Prostate gland (tissue), 2 donors: ENCODE data around the gene TTBK2. TPM values are rescaled to one million over a fixed set of nuclear protein-coding genes. Genes with fewer than 3 reads are reported as not detected.

ENCODE experiments used
- DNase-seq: peaks from one replicate; pipeline ENCODE4 v3.0.0-alpha.2; 2019; ENCODE audit warnings: low spot score
- H3K27ac ChIP-seq, 2 donors: fragments of 200-600 bp; sonication (generic); 2 replicates each; pipeline ENCODE4 v1.5.1; 2017 to 2019
- H3K27me3 ChIP-seq: fragments of 200-600 bp; sonication (generic); replicated peaks from 2 replicates; pipeline ENCODE4 v1.5.1; 2019; ENCODE audit not compliant: insufficient read depth
- H3K36me3 ChIP-seq, 2 donors: fragments of 200-600 bp; sonication (generic); 1 replicate in 1 of 2; 2 replicates in 1 of 2; pipeline versions ENCODE4 v1.5.1 to v1.8.1; 2017 to 2019
- H3K4me1 ChIP-seq: fragments of 200-600 bp; sonication (generic); replicated peaks from 2 replicates; pipeline ENCODE4 v1.5.1; 2019
- H3K4me3 ChIP-seq, 2 donors: fragments of 200-600 bp; sonication (generic); 2 replicates each; pipeline ENCODE4 v1.5.1; 2017 to 2019
- H3K9me3 ChIP-seq: fragments of 200-600 bp; sonication (generic); 2 replicates; pipeline ENCODE4 v1.5.1; 2017
- CTCF ChIP-seq, 4 experiments: fragments of 200-600 bp in 2 of 4; fragments of 450-650 bp in 2 of 4; sonication (generic) in 2 of 4; IDR thresholded peaks; 1 replicate in 3 of 4; 2 replicates in 1 of 4; pipeline ENCODE4 v1.5.1; 2016 to 2019; ENCODE audit warnings: antibody characterized with exemption in 4 of 4, mild to moderate bottlenecking in 2 of 4, moderate library complexity in 2 of 4
- POLR2A ChIP-seq: fragments of 450-650 bp; IDR thresholded peaks from one replicate; pipeline ENCODE4 v1.6.1; 2016; ENCODE audit warnings: antibody characterized with exemption, mild to moderate bottlenecking
- POLR2AphosphoS5 ChIP-seq: sonication (generic); formaldehyde crosslinking; IDR thresholded peaks from one replicate; pipeline ENCODE4 v1.6.1; 2017; ENCODE audit warnings: antibody characterized with exemption
- WGBS: methylation state at CpG from one replicate; pipeline ENCODE4 v1.1.5; 2018; 5-methylcytosine and 5-hydroxymethylcytosine counted together
- intact Hi-C: fragments of 100-400 bp; cut with DNase I; formaldehyde crosslinking; loops from one replicate; pipeline ENCODE4 v1.14.2; 2022
- total RNA-seq, 2 donors: library from RNA; depleted of rRNA; stranded (reverse); fragments of >200 nt; gene quantifications; one replicate each; pipeline ENCODE4 v1.1.0, GENCODE V29; 2016

TTBK2 gene
- total RNA-seq, 2 donors from 2014 or later = 20.4 to 30.3 TPM

GRCh38 chr15:42846647-42847046 is 73.9 kb downstream of the TTBK2 start:
- Histone ChIP-seq H3K36me3 (no peaks in the 10 kb centered on the region), H3K4me1 (no peaks in the 10 kb centered on the region), H3K27ac (no peak overlapping the region), H3K9me3 (no peaks in the 10 kb centered on the region), H3K4me3 (no peak overlapping the region), H3K27me3 (no peaks in the 10 kb centered on the region)
- WGBS = 87% methylated on average over 1 of the region's 1 CpG
- DNase-seq = no peak
- no peak for TF ChIP-seq POLR2AphosphoS5
- no peak for TF ChIP-seq CTCF (IDR thresholded peaks at IDR 0.05)
- no peak for TF ChIP-seq POLR2A
- intact Hi-C loops = no loop called here

DNA sequence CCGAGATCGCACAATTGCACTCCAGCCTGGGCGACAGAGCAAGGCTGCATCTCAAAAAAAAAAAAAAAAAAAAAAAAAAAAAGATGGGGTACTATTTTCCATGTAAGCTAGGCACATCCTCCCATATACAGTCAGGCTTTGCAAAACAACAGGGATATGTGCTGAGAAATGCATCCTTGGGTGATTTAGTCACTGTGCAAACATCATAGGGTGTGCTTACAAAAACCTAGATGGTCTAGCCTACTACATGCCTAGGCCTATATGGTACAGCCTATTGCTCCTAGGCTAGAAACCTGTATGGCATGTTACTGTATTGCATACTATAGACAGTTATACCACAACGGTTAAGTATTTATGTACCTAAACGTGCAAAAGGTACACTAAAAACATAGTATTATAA is 75.0 kb downstream of the TTBK2 start:
- Histone ChIP-seq H3K36me3 (no peaks in the 10 kb centered on the region), H3K27ac (no peak overlapping the region), H3K9me3 (no peaks in the 10 kb centered on the region), H3K27me3 (no peaks in the 10 kb centered on the region), H3K4me3 (no peak overlapping the region), H3K4me1 (no peaks in the 10 kb centered on the region)
- DNase-seq = no peak
- no peak for TF ChIP-seq POLR2AphosphoS5
- TF ChIP-seq POLR2A = no peak
- TF ChIP-seq CTCF (IDR thresholded peaks at IDR 0.05) = no peak
- 97% methylated on average over 5 of the region's 5 CpGs for WGBS
- intact Hi-C loops = no loop called here

DNA sequence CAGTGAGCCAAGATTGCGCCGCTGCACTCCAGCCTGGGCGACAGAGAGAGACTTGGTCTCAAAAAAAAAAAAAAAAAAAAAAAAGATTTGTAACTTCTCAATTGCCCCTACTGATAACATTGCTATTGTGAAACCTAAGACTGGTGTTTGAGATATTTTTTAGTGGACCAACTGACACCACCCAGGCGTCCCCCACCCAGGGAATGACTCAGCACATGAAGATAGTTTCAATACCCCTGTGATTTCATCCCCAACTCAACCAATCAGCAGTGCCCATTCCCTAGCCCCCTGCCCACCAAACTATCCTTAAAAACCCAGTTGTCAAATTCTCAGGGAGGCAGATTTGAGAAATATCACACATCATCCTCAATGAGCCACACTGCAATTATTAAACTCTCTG is 76.9 kb downstream of the TTBK2 start:
- intact Hi-C loops = no loop called here

GRCh38 chr15:42836251-42836650 is 84.3 kb downstream of the TTBK2 start:
- H3K27me3 ChIP-seq = no peaks in the 10 kb centered on the region
- no peak overlapping the region for H3K27ac ChIP-seq
- H3K4me1 ChIP-seq = no peaks in the 10 kb centered on the region
- H3K9me3 ChIP-seq = no peaks in the 10 kb centered on the region
- WGBS = 97% methylated on average over 1 of the region's 1 CpG
- intact Hi-C loops = no loop called here
- H3K4me3 ChIP-seq = no peak overlapping the region
- no peak for DNase-seq
- no peaks in the 10 kb centered on the region for H3K36me3 ChIP-seq
- TF ChIP-seq POLR2AphosphoS5 (no peak), POLR2A (no peak), CTCF (IDR thresholded peaks at IDR 0.05) (no peak)

More for the DNA sequence above, 76.9 kb downstream of the TTBK2 start:
- Histone ChIP-seq H3K27me3 (no peaks in the 10 kb centered on the region), H3K4me1 (no peaks in the 10 kb centered on the region), H3K27ac (no peak overlapping the region), H3K36me3 (no peaks in the 10 kb centered on the region), H3K4me3 (no peak overlapping the region), H3K9me3 (no peaks in the 10 kb centered on the region)
- no peak for DNase-seq
- 94% methylated on average over 4 of the region's 4 CpGs for WGBS
- TF ChIP-seq CTCF (IDR thresholded peaks at IDR 0.05) (no peak), POLR2AphosphoS5 (no peak), POLR2A (no peak)

GRCh38 chr15:42832576-42832975 is 88.0 kb downstream of the TTBK2 start:
- DNase-seq = peak; percentile 29
- H3K27me3 ChIP-seq = no peaks in the 10 kb centered on the region
- TF ChIP-seq CTCF (IDR thresholded peaks at IDR 0.05) = no peak
- peak; percentile 40 for TF ChIP-seq POLR2AphosphoS5
- no peak for TF ChIP-seq POLR2A
- H3K4me3 ChIP-seq = no peak overlapping the region
- no peaks in the 10 kb centered on the region for H3K36me3 ChIP-seq
- no peak overlapping the region for H3K27ac ChIP-seq
- H3K4me1 ChIP-seq = no peaks in the 10 kb centered on the region
- 53% methylated on average over 5 of the region's 5 CpGs for WGBS
- intact Hi-C loops = no loop called here
- H3K9me3 ChIP-seq = no peaks in the 10 kb centered on the region
